Lower leg skin (tissue), 4 donors: ENCODE results near the gene CAPN10. TPM values are rescaled to one million over a fixed set of nuclear protein-coding genes. Genes with fewer than 3 reads are reported as not detected.

Source experiments
- DNase-seq, 2 donors: peaks; one replicate each; pipeline ENCODE4 v3.0.0-alpha.2; 2019; ENCODE audit warnings: low spot score in 2 of 2
- H3K4me3 ChIP-seq: fragments of 200-600 bp; sonication (generic); 2 replicates; pipeline ENCODE4 v1.5.1; 2017; ENCODE audit warnings: mild to moderate bottlenecking, low read depth; ENCODE audit not compliant: poor library complexity, severe bottlenecking
- POLR2A ChIP-seq, 2 donors: fragments of 450-650 bp; IDR thresholded peaks; one replicate each; pipeline ENCODE4 v1.6.1; 2016 to 2017; ENCODE audit warnings: antibody characterized with exemption in 2 of 2, mild to moderate bottlenecking in 1 of 2, moderate library complexity in 1 of 2
- WGBS, 2 donors: methylation state at CpG; one replicate each; pipeline ENCODE4 v1.1.5; 2018; 5-methylcytosine and 5-hydroxymethylcytosine counted together
- intact Hi-C: fragments of 100-400 bp; cut with DNase I; formaldehyde crosslinking; loops from one replicate; pipeline ENCODE4 v1.15.0; 2023; ENCODE audit warnings: low total_unique reads
- total RNA-seq, 4 donors: library from RNA; depleted of rRNA; stranded (reverse); fragments of >200 nt; gene quantifications; one replicate each; pipeline ENCODE4 v1.1.0, GENCODE V29; 2016
- TF ChIP-seq, protein P1 (sequence below), 3 donors: fragments of 450-650 bp; IDR thresholded peaks; one replicate each; pipeline ENCODE4 v1.5.1; 2016; ENCODE audit warnings: antibody characterized with exemption in 3 of 3, mild to moderate bottlenecking in 3 of 3, moderate library complexity in 2 of 3

The CAPN10 gene
- total RNA-seq, 4 donors from 2014 or later = 25.6 to 38.0 (median 28.4) TPM

DNA sequence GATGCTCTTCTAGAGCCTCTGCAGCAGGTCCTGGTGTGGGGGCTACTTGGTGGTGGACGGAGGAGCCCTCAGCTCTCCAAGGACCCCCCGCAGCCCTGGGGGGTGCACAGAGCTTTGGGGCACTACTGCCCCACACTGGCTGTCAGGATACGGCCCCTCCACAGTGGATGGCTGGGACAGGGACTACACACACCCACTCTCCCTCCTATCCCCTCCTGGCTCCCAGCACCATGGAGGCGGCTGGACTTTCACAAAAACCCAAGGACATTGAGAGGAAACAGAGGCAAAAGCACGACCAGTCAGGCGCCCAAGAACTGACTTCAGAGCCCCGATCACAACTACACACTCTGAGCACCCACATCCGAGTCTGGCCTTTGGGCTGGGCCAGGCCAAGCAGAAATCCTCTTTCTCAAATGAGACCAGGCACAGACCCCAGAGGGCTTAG is 51.4 kb downstream of the CAPN10 start:
- intact Hi-C loops = no loop called here
- TF ChIP-seq POLR2A (IDR thresholded peaks at IDR 0.05) = no peak
- TF ChIP-seq, protein P1, sequence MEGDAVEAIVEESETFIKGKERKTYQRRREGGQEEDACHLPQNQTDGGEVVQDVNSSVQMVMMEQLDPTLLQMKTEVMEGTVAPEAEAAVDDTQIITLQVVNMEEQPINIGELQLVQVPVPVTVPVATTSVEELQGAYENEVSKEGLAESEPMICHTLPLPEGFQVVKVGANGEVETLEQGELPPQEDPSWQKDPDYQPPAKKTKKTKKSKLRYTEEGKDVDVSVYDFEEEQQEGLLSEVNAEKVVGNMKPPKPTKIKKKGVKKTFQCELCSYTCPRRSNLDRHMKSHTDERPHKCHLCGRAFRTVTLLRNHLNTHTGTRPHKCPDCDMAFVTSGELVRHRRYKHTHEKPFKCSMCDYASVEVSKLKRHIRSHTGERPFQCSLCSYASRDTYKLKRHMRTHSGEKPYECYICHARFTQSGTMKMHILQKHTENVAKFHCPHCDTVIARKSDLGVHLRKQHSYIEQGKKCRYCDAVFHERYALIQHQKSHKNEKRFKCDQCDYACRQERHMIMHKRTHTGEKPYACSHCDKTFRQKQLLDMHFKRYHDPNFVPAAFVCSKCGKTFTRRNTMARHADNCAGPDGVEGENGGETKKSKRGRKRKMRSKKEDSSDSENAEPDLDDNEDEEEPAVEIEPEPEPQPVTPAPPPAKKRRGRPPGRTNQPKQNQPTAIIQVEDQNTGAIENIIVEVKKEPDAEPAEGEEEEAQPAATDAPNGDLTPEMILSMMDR (IDR thresholded peaks at IDR 0.05) = no peak
- no peak overlapping the region for H3K4me3 ChIP-seq
- 90% methylated on average over 7 to 8 of the region's 8 CpGs for WGBS, 2 donors
- DNase-seq = peak in 1 of 2 donors; percentile 57

- TF ChIP-seq POLR2A (IDR thresholded peaks at IDR 0.05) = no peak
- TF ChIP-seq, protein P1 (IDR thresholded peaks at IDR 0.05) = no peak
- intact Hi-C loops = no loop called here
- no peak overlapping the region for H3K4me3 ChIP-seq
- DNase-seq = peak in 1 of 2 donors; percentile 59
- WGBS, 2 donors = 53 to 62% methylated on average over 18 of the region's 18 CpGs
Observed at GRCh38 chr2:240638512-240639160, 52.1 kb downstream of the CAPN10 start.

GRCh38 chr2:240639566-240639965 is 53.0 kb downstream of the CAPN10 start:
- peak in 1 of 2 donors; percentile 59 for DNase-seq
- WGBS, 2 donors = 87 to 91% methylated on average over 18 of the region's 18 CpGs
- intact Hi-C loops = no loop called here
- TF ChIP-seq POLR2A (IDR thresholded peaks at IDR 0.05) = no peak
- TF ChIP-seq, protein P1 (IDR thresholded peaks at IDR 0.05) = no peak
- H3K4me3 ChIP-seq = no peak overlapping the region

DNA sequence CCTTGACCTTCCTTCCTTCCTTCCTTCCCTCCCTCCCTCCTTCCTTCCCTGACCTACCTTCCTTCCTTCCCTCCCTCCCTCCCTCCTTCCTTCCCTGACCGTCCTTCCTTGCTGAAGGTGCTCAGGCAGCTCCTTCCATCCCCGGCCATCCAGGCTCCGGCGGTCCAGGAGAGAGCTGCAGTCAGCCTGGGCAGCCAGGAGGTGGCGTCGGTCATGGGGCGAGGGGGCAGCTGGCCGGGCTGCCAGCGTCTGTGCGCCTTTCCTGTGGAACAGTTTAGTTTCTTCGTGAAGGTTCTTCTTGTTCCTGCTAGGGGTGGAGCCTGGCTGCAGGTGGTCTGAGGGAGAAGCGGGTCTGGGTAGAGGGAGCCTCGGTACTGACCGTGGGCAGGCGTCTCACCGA is 54.4 kb downstream of the CAPN10 start:
- TF ChIP-seq, protein P1 (IDR thresholded peaks at IDR 0.05) = no peak
- no peak for TF ChIP-seq POLR2A (IDR thresholded peaks at IDR 0.05)
- peak in 1 of 2 donors; percentile 56 for DNase-seq
- WGBS, 2 donors = 18 to 31% methylated on average over 16 of the region's 16 CpGs

GRCh38 chr2:240642061-240642805 is 55.7 kb downstream of the CAPN10 start:
- intact Hi-C loops = no loop called here
- H3K4me3 ChIP-seq = no peak overlapping the region
- peak in 1 of 2 donors; percentile 83 for DNase-seq
- WGBS, 2 donors = 81% methylated on average over 11 to 29 of the region's 36 CpGs
- no peak for TF ChIP-seq POLR2A (IDR thresholded peaks at IDR 0.05)
- TF ChIP-seq, protein P1 (IDR thresholded peaks at IDR 0.05) = no peak

More for the DNA sequence above, 54.4 kb downstream of the CAPN10 start:
- intact Hi-C loops = no loop called here
- no peak overlapping the region for H3K4me3 ChIP-seq
